A549 (cell line): Measurements from ENCODE around the gene GPR32. TPM values are rescaled to one million over a fixed set of nuclear protein-coding genes. Genes with fewer than 3 reads are reported as not detected.

ENCODE experiments used
- ATAC-seq, 2 experiments: fragments of 200-7000 bp in 1 of 2; fragments of >200 bp in 1 of 2; cut with Nextera tagmentation in 1 of 2; cut with Tn5 transposase in 1 of 2; 3 replicates each; pipeline versions ENCODE4 v1.8.0 to v1.9.1; 2018 to 2020; ENCODE audit warnings: mild to moderate bottlenecking in 1 of 2, moderate library complexity in 1 of 2
- CTCF ChIA-PET: fragments of 300-600 bp; sonication (Branson Sonifier 250); formaldehyde crosslinking; extraction: SDS; loops from one replicate; lab custom pipeline; 2021; ENCODE audit warnings: antibody characterized with exemption, inconsistent platforms; lab: Yijun Ruan, JAX
- POLR2A ChIA-PET: fragments of 350-600 bp; formaldehyde crosslinking; extraction: SDS; loops from one replicate; lab custom pipeline; 2021; ENCODE audit warnings: antibody characterized with exemption, inconsistent platforms; lab: Yijun Ruan, JAX
- DNase-seq, 2 experiments: peaks; one replicate each; pipeline versions ENCODE4 v3.0.0 to v3.0.0-alpha.2; 2011 to 2016; ENCODE audit warnings: low read depth in 1 of 2, low spot score in 1 of 2
- FAIRE-seq: peaks from 2 replicates; lab custom pipeline; 2011; peaks lifted over from hg19 to GRCh38; lab: Jason Lieb, UNC
- H3K27ac ChIP-seq, 2 experiments: fragments of >200 bp; sonication (Bioruptor Twin); formaldehyde crosslinking; 3 replicates each; pipeline ENCODE4 v1.5.1; 2016 to 2017
- H3K4me1 ChIP-seq: fragments of >200 bp; sonication (Bioruptor Twin); formaldehyde crosslinking; 3 replicates; pipeline ENCODE4 v1.6.1; 2016
- H3K4me2 ChIP-seq: fragments of >200 bp; sonication (Bioruptor Twin); formaldehyde crosslinking; 3 replicates; pipeline ENCODE4 v1.6.1; 2016
- H3K4me3 ChIP-seq: fragments of >200 bp; sonication (Bioruptor Twin); formaldehyde crosslinking; 3 replicates; pipeline ENCODE4 v1.5.1; 2016
- H3K9me3 ChIP-seq: fragments of >200 bp; sonication (Bioruptor Twin); formaldehyde crosslinking; 3 replicates; pipeline ENCODE4 v1.6.1; 2016
- BHLHE40 ChIP-seq: IDR thresholded peaks from 2 replicates; pipeline ENCODE4 v1.6.1; 2012; ENCODE audit warnings: low read depth, low read length, inconsistent platforms
- EHF ChIP-seq: fragments of 250-450 bp; sonication (Bioruptor Pico); IDR thresholded peaks from 2 replicates; pipeline ENCODE4 v1.5.0; 2020; ENCODE audit warnings: mild to moderate bottlenecking
- EHMT2 ChIP-seq: fragments of 200-600 bp; sonication (generic); IDR thresholded peaks from 2 replicates; pipeline ENCODE4 v1.6.1; 2016; ENCODE audit warnings: antibody characterized with exemption, low read depth, mild to moderate bottlenecking, moderate library complexity
- ESRRA ChIP-seq: fragments of 150-350 bp; IDR thresholded peaks from 2 replicates; pipeline ENCODE4 v1.6.1; 2014; ENCODE audit warnings: mild to moderate bottlenecking, low read length, borderline replicate concordance
- FOSB ChIP-seq: fragments of 250-450 bp; sonication (Bioruptor Pico); IDR thresholded peaks from 2 replicates; pipeline ENCODE4 v1.5.0; 2020; ENCODE audit warnings: mild to moderate bottlenecking, moderate library complexity
- FOXS1 ChIP-seq: fragments of 250-450 bp; sonication (Bioruptor Pico); IDR thresholded peaks from 2 replicates; pipeline ENCODE4 v1.5.0; 2020; ENCODE audit warnings: mild to moderate bottlenecking, moderate library complexity
- GATA3 ChIP-seq: IDR thresholded peaks from 2 replicates; pipeline ENCODE4 v1.6.1; 2012; ENCODE audit warnings: borderline replicate concordance
- HDAC2 ChIP-seq: fragments of 200-600 bp; sonication (generic); IDR thresholded peaks from 2 replicates; pipeline ENCODE4 v1.6.1; 2016
- HOXA7 ChIP-seq: fragments of 250-450 bp; sonication (Bioruptor Pico); IDR thresholded peaks from 2 replicates; pipeline ENCODE4 v1.5.0; 2020; ENCODE audit warnings: mild to moderate bottlenecking, moderate library complexity
- HOXB13 ChIP-seq: fragments of 250-450 bp; sonication (Bioruptor Pico); IDR thresholded peaks from 2 replicates; pipeline ENCODE4 v1.5.0; 2020; ENCODE audit warnings: low read depth, mild to moderate bottlenecking, moderate library complexity
- JUN ChIP-seq, 2 experiments: fragments of >200 bp; sonication (Bioruptor Twin); formaldehyde crosslinking; IDR thresholded peaks; 2 replicates in 1 of 2; 3 replicates in 1 of 2; pipeline ENCODE4 v1.6.1; 2016 to 2017
- KDM1A ChIP-seq: fragments of 200-600 bp; sonication (generic); IDR thresholded peaks from 2 replicates; pipeline ENCODE4 v1.6.1; 2016; ENCODE audit warnings: low read depth, mild to moderate bottlenecking
- KDM5A ChIP-seq: fragments of 200-600 bp; sonication (generic); IDR thresholded peaks from 2 replicates; pipeline ENCODE4 v1.6.1; 2016; ENCODE audit warnings: antibody characterized with exemption, mild to moderate bottlenecking
- MAZ ChIP-seq: fragments of 150-350 bp; IDR thresholded peaks from 2 replicates; pipeline ENCODE4 v1.6.1; 2014; ENCODE audit warnings: antibody characterized with exemption, low read depth, low read length, borderline replicate concordance
- MYC ChIP-seq: IDR thresholded peaks from 2 replicates; pipeline ENCODE4 v1.6.1; 2012; ENCODE audit warnings: mild to moderate bottlenecking, inconsistent platforms, low read length, improper control_type of control experiment, borderline replicate concordance
- NFE2L2 ChIP-seq: fragments of 150-350 bp; conservative IDR thresholded peaks from 2 replicates; pipeline ENCODE4 v1.6.1; 2014; ENCODE audit warnings: low read length
- NR3C1 ChIP-seq: fragments of >200 bp; sonication (Bioruptor Twin); formaldehyde crosslinking; IDR thresholded peaks from 3 replicates; pipeline ENCODE4 v1.6.1; 2017
- PBX3 ChIP-seq: IDR thresholded peaks from 2 replicates; pipeline ENCODE4 v1.6.1; 2012
- POLR2A ChIP-seq: IDR thresholded peaks from 2 replicates; pipeline ENCODE4 v1.6.1; 2012; ENCODE audit warnings: mild to moderate bottlenecking, low read length
- POLR2AphosphoS2 ChIP-seq: conservative IDR thresholded peaks from 2 replicates; pipeline ENCODE4 v1.6.1; 2012; ENCODE audit warnings: low read length, improper control_type of control experiment, inconsistent platforms
- RARB ChIP-seq: fragments of 250-450 bp; sonication (Bioruptor Pico); IDR thresholded peaks from 2 replicates; pipeline ENCODE4 v1.8.0; 2021; ENCODE audit warnings: mild to moderate bottlenecking, moderate library complexity
- RNF2 ChIP-seq: fragments of 200-600 bp; sonication (generic); IDR thresholded peaks from 2 replicates; pipeline ENCODE4 v1.6.1; 2016; ENCODE audit warnings: low read depth, mild to moderate bottlenecking, antibody characterized with exemption, moderate library complexity, borderline replicate concordance
- TFCP2L1 ChIP-seq: fragments of 250-450 bp; sonication (Bioruptor Pico); IDR thresholded peaks from 2 replicates; pipeline ENCODE4 v1.5.0; 2021; ENCODE audit warnings: mild to moderate bottlenecking
- TP53 ChIP-seq: fragments of 250-450 bp; sonication (Bioruptor Pico); IDR thresholded peaks from 2 replicates; pipeline ENCODE4 v1.5.0; 2021; ENCODE audit warnings: mild to moderate bottlenecking, moderate library complexity
- ZC3H11A ChIP-seq: fragments of 450-650 bp; IDR thresholded peaks from 2 replicates; pipeline ENCODE4 v1.6.1; 2014; ENCODE audit warnings: antibody characterized with exemption, mild to moderate bottlenecking
- ZFP36 ChIP-seq: fragments of 450-650 bp; IDR thresholded peaks from 2 replicates; pipeline ENCODE4 v1.6.1; 2014; ENCODE audit warnings: borderline replicate concordance; ENCODE audit not compliant: partially characterized antibody
- ZNF302 ChIP-seq: fragments of 250-450 bp; sonication (Bioruptor Pico); IDR thresholded peaks from 2 replicates; pipeline ENCODE4 v1.9.0; 2021; ENCODE audit warnings: inconsistent platforms, mild to moderate bottlenecking, moderate library complexity
- WGBS: methylation state at CpG from one replicate; pipeline ENCODE4 v1.1.6; 2017; ENCODE audit errors: missing lambda C conversion rate; 5-methylcytosine and 5-hydroxymethylcytosine counted together
- polyA plus RNA-seq, 4 experiments: library from polyadenylated mRNA; depleted of rRNA in 3 of 4; stranded (reverse); fragments of >200 nt; fragmentation: RNase III in 1 of 4; extraction: RNeasy Plus Mini Kit Qiagen cat#74134 plus additional on column Dnase treatment in 1 of 4; gene quantifications; 2 replicates in 3 of 4; 3 replicates in 1 of 4; pipeline ENCODE4 v1.2.3, GENCODE V29; 2011 to 2017
- TF ChIP-seq, protein P1 (sequence below): fragments of >200 bp; sonication (Bioruptor Twin); formaldehyde crosslinking; IDR thresholded peaks from 3 replicates; pipeline ENCODE4 v1.5.1; 2016
- TF ChIP-seq, protein P2 (sequence below): IDR thresholded peaks from 2 replicates; pipeline ENCODE4 v1.6.1; 2012
- TF ChIP-seq, protein P3 (sequence below): IDR thresholded peaks from 2 replicates; pipeline ENCODE4 v1.6.1; 2012; ENCODE audit warnings: low read depth, borderline replicate concordance

Gene GPR32
- polyA plus RNA-seq, 2 of the 4 experiments (the other 2 are of a cell fraction), result not detected

- ChIA-PET CTCF (interaction anchor here (0.5 to 11.9 kb wide), 7 partner anchors 10 to 366 kb away, joined by 3 to 121 read pairs (median 6); no protein-coding TSS in a partner anchor), POLR2A (interaction anchor here (0.7 to 3.1 kb wide), 3 partner anchors 11 to 129 kb away, joined by 3 to 26 read pairs (median 10); no protein-coding TSS in a partner anchor)
- TF ChIP-seq KDM1A (no peak), HOXA7 (0 out of 2 replicates have a peak, but pooled peaks have one; percentile 13), PBX3 (peak; percentile 46), FOXS1 (no peak), FOSB (peak; percentile 52; the same call in 1 of the 2 replicates), HDAC2 (no peak), TP53 (CRISPR knock-in tag) (peak; percentile 14; the same call in 1 of the 2 replicates), KDM5A (no peak), ZNF302 (no peak), TFCP2L1 (CRISPR knock-in tag) (0 out of 2 replicates have a peak, but pooled peaks have one; percentile 54)
- TF ChIP-seq, protein P1, sequence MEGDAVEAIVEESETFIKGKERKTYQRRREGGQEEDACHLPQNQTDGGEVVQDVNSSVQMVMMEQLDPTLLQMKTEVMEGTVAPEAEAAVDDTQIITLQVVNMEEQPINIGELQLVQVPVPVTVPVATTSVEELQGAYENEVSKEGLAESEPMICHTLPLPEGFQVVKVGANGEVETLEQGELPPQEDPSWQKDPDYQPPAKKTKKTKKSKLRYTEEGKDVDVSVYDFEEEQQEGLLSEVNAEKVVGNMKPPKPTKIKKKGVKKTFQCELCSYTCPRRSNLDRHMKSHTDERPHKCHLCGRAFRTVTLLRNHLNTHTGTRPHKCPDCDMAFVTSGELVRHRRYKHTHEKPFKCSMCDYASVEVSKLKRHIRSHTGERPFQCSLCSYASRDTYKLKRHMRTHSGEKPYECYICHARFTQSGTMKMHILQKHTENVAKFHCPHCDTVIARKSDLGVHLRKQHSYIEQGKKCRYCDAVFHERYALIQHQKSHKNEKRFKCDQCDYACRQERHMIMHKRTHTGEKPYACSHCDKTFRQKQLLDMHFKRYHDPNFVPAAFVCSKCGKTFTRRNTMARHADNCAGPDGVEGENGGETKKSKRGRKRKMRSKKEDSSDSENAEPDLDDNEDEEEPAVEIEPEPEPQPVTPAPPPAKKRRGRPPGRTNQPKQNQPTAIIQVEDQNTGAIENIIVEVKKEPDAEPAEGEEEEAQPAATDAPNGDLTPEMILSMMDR, result no peak
- Histone ChIP-seq H3K4me3 (no peak overlapping the region), H3K27ac (no peak overlapping the region), H3K9me3 (no peaks in the 10 kb centered on the region), H3K4me2 (no peak overlapping the region), H3K4me1 (peaks cover 9% of the 10 kb centered on the region; the same call in 2 of the 3 replicates)
- ATAC-seq, result peak; percentile 0 to 5; a peak in 4 of 6 replicates
- no peak for DNase-seq
- no peak for FAIRE-seq
- WGBS, result 54% methylated on average over 11 of the region's 11 CpGs
These were observed 23.3 kb downstream of the GPR32 start for GRCh38 chr19:50793558-50794065.

DNA sequence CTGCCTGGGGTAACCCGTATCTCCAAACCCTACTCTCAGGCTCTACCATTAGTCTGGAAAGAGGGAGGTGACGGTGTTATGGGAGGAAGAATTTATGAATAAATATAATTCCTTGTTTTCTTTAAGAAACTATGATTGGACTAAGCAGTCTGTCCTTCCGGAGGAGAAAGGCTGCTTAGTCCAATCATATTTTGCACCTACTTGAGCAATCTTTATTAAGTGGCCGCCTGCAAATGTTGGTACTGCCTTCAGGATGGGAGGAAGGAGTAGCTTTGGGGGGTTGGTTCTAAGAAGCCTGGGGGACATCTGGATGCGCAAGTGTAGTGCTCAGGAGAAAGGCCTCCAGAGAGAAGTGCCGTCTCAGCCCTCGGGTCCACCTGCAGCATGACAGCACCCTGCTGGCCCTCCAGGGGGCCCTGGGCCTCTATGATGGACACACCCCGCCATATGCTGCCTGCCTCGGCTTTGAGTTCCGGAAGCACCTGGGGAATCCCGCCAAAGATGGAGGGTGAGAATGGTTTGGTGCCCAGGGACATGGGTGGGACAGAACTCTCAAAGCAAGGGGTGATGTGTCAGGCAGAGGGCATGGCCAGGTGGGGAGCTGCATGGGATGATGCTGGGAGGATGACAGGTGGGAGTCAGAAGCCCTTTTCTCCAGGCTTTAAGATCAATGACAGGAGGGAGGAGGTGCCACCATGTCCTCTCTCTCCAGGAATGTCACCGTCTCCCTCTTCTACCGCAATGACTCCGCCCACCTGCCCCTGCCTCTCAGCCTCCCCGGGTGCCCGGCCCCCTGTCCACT, 24.0 kb downstream of the GPR32 start:
- 0 out of 3 replicates have a peak overlapping the region, but pooled peaks have one; percentile 0 for H3K4me2 ChIP-seq
- FAIRE-seq, result no peak
- POLR2A ChIA-PET, result interaction anchor here (1.2 to 3.1 kb wide), 3 partner anchors 10 to 128 kb away, joined by 3 to 26 read pairs (median 10); no protein-coding TSS in a partner anchor
- peak; percentile 75 for TF ChIP-seq POLR2AphosphoS2
- TF ChIP-seq EHF (CRISPR knock-in tag), result no peak
- no peak for TF ChIP-seq EHMT2
- TF ChIP-seq JUN (IDR thresholded peaks at IDR 0.05), result peak in 1 of 2 experiments; percentile 4; a peak in 1 of 5 replicates
- TF ChIP-seq ESRRA, result no peak
- TF ChIP-seq TP53 (CRISPR knock-in tag), result peak; percentile 75; the same call in 1 of the 2 replicates
- TF ChIP-seq HOXA7, result peak; percentile 39; the same call in 1 of the 2 replicates
- TF ChIP-seq BHLHE40, result no peak
- 0 out of 2 replicates have a peak, but pooled peaks have one; percentile 41 for TF ChIP-seq MAZ
- TF ChIP-seq FOSB, result no peak; the same call in 1 of the 2 replicates
- no peak for TF ChIP-seq ZNF302
- TF ChIP-seq, protein P2, sequence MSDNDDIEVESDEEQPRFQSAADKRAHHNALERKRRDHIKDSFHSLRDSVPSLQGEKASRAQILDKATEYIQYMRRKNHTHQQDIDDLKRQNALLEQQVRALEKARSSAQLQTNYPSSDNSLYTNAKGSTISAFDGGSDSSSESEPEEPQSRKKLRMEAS, result peak; percentile 41; the same call in 1 of the 2 replicates
- TF ChIP-seq RARB, result peak; percentile 66; the same call in 1 of the 2 replicates
- no peak for TF ChIP-seq NFE2L2
- TF ChIP-seq RNF2, result no peak
- TF ChIP-seq POLR2A, result peak; percentile 42; the same call in 1 of the 2 replicates
- TF ChIP-seq ZFP36, result no peak
- TF ChIP-seq, protein P1, result no peak
- TF ChIP-seq, protein P3, sequence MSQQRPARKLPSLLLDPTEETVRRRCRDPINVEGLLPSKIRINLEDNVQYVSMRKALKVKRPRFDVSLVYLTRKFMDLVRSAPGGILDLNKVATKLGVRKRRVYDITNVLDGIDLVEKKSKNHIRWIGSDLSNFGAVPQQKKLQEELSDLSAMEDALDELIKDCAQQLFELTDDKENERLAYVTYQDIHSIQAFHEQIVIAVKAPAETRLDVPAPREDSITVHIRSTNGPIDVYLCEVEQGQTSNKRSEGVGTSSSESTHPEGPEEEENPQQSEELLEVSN, result 0 out of 2 replicates have a peak, but pooled peaks have one; percentile 48
- no peak for TF ChIP-seq NR3C1
- no peak for TF ChIP-seq MYC
- no peak for TF ChIP-seq GATA3
- TF ChIP-seq ZC3H11A, result no peak
- no peak for TF ChIP-seq HOXB13 (CRISPR knock-in tag)
- no peak for TF ChIP-seq KDM1A

More for the DNA sequence above, 24.0 kb downstream of the GPR32 start:
- 24% methylated on average over 14 of the region's 16 CpGs for WGBS
- no peak overlapping the region for H3K27ac ChIP-seq
- peak; percentile 17 to 53 for ATAC-seq
- H3K4me1 ChIP-seq, result peaks cover 9% of the 10 kb centered on the region; the same call in 2 of the 3 replicates
- H3K9me3 ChIP-seq, result no peaks in the 10 kb centered on the region
- DNase-seq, result peak; percentile 66 to 76
- H3K4me3 ChIP-seq, result no peak overlapping the region
- CTCF ChIA-PET, result interaction anchor here (0.5 to 11.9 kb wide), 11 partner anchors 9 to 367 kb away, joined by 3 to 121 read pairs (median 3); no protein-coding TSS in a partner anchor
